Measurements from ENCODE around the gene DNAH6.
"Not testable (repeated sequence)": the region's sequence is repeated elsewhere in the genome, so short reads cannot be mapped to it uniquely, and the experiment has no call there.

Gene DNAH6

DNA sequence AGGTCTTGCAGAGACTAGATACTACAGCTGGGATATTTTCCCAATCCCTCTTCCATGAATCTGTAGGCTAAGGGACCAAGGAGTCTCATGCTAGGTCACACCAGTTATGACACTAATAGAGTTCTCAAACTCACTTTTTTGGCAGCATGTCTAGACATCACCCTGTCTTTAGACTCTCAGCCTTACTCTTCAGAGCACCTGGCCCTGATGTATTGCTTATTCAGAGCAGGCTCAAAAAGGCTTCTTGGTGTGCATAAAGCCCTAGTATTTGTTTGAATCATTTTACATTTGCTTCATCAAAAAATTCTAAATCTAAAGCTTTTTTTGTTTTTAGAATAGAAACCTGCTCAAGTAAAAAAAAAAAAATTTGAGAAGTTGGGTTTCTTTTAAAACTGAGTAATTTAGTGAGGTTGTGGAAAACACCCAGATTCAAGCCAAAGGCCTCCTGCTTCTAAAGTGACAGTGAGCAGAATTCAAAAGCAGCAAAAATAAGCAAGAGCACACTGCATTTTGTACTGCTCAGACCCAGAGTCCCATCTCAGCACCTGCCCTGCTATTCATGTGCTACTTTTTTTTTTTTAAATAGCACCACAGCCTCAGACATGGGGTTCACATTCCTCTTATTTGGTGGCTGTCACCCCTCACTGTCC, 18.0 kb upstream of the DNAH6 start:
- Histone ChIP-seq H3K27me3 (ENCODE audit: control insufficient read depth, insufficient read depth, low read length) (no peaks in the 10 kb centered on the region), H3K4me3 (ENCODE audit: low read length) (no peak overlapping the region), H3K9me3 (ENCODE audit: control insufficient read depth, insufficient read depth, low read length) (no peaks in the 10 kb centered on the region), H3K36me3 (ENCODE audit: control insufficient read depth, insufficient read depth, low read length) (no peaks in the 10 kb centered on the region), H3K27ac (ENCODE audit: low read length) (no peak overlapping the region), H3K4me1 (ENCODE audit: control insufficient read depth, insufficient read depth, low read length) (no peaks in the 10 kb centered on the region)
- DNase-seq (ENCODE audit: low read depth, low spot score), result no peak

DNA sequence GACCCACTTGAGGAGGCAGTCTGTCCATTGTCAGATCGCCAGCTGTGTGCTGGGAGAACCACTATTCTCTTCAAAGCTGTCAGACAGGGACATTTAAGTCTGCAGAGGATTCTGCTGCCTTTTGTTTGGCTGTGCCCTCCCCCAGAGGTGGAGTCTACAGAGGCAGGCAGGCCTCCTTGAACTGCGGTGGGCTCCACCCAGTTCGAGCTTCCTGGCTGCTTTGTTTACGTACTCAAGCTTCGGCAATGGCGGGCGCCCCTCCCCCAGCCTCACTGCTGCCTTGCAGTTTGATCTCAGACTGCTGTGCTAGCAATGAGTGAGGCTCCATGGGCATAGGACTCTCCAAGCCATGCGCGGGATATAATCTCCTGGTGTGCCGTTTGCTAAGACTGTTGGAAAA, 5.3 kb upstream of the DNAH6 start:
- H3K4me1 ChIP-seq (ENCODE audit: control insufficient read depth, insufficient read depth, low read length); H3K36me3 ChIP-seq (ENCODE audit: control insufficient read depth, insufficient read depth, low read length); H3K4me3 ChIP-seq (ENCODE audit: low read length); H3K27ac ChIP-seq (ENCODE audit: low read length); DNase-seq (ENCODE audit: low read depth, low spot score); H3K9me3 ChIP-seq (ENCODE audit: control insufficient read depth, insufficient read depth, low read length); H3K27me3 ChIP-seq (ENCODE audit: control insufficient read depth, insufficient read depth, low read length): not testable (repeated sequence)
- no CpG with 5 or more reads among the region's 10 CpGs for WGBS (ENCODE audit: insufficient coverage, insufficient read length)

DNA sequence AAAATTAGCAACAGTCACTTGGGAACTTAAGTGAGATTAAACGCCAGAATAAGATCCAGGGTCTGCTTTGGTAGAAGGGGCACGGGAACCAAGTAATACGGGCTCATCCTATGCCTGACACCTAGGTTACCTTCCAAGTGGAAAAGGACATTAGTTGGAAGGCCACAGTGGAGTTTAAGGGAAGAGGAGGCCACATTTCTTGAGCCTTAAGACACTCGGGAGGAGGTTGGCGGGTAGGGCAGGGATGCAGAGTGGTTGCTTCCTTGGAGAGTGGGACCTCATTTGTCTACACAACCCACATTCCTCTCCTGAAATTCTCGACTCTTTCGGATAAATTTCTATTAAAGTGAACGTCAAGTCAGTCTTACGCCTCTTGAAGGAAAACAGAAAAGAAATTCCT, 510 bp upstream of the DNAH6 start:
- H3K4me3 ChIP-seq (ENCODE audit: low read length), result no peak overlapping the region
- no CpG with 5 or more reads among the region's 9 CpGs for WGBS (ENCODE audit: insufficient coverage, insufficient read length)
- H3K27me3 ChIP-seq (ENCODE audit: control insufficient read depth, insufficient read depth, low read length), result no peaks in the 10 kb centered on the region
- H3K4me1 ChIP-seq (ENCODE audit: control insufficient read depth, insufficient read depth, low read length), result no peaks in the 10 kb centered on the region
- no peaks in the 10 kb centered on the region for H3K36me3 ChIP-seq (ENCODE audit: control insufficient read depth, insufficient read depth, low read length)
- no peak overlapping the region for H3K27ac ChIP-seq (ENCODE audit: low read length)
- no peaks in the 10 kb centered on the region for H3K9me3 ChIP-seq (ENCODE audit: control insufficient read depth, insufficient read depth, low read length)
- DNase-seq (ENCODE audit: low read depth, low spot score), result no peak

DNA sequence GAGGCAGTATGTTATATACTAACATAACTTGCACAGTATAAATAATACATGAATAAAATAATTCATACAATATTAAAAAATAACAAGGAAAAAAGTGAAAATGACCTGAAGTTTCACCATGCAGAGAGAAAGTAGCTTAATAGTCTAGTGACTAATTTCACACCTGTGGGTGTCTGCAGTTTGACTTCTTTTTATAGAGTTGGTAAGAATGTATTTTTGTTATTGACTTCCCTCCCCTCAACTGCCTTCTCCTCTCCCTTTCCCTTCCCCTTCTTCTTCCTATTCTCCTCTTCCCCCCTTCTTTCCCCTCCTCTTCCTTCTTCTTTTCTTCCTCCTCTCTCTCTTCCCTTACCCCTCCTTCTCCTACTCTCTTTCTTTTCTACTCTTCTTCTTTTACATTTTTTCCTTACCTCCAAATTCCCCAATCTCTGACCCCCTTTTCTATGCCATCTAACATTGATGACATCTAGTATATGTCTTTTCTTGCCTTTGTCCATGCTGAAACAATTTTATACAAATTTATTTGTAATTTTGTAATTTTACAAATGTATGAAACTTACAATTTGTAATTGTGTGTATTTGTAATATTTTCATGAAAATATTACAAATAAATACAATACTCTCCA, 3.1 kb downstream of the DNAH6 start:
- Histone ChIP-seq H3K4me1 (ENCODE audit: control insufficient read depth, insufficient read depth, low read length) (no peaks in the 10 kb centered on the region), H3K9me3 (ENCODE audit: control insufficient read depth, insufficient read depth, low read length) (no peaks in the 10 kb centered on the region), H3K27me3 (ENCODE audit: control insufficient read depth, insufficient read depth, low read length) (no peaks in the 10 kb centered on the region), H3K36me3 (ENCODE audit: control insufficient read depth, insufficient read depth, low read length) (no peaks in the 10 kb centered on the region), H3K27ac (ENCODE audit: low read length) (no peak overlapping the region), H3K4me3 (ENCODE audit: low read length) (no peak overlapping the region)
- no peak for DNase-seq (ENCODE audit: low read depth, low spot score)

DNA sequence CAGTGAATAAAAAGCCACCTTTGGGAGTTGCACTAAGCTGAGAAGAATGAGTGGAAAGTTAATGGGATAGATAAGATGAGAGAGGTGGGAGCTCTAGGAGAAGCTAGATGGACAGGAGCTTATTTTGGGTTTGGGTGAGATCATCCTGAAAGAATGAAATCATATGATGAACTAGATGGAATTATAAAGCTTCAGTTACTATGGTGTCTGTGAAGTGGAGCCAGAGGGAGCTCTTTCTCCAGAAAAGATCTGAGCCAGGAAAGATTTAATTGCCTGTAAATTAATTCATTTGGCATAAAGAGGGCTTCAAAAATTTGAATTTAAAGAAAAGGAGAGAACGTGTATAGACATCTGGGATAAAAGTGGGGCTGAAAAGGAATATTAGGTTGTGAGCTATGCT, 10.3 kb downstream of the DNAH6 start:
- Histone ChIP-seq H3K27me3 (ENCODE audit: control insufficient read depth, insufficient read depth, low read length) (no peaks in the 10 kb centered on the region), H3K4me3 (ENCODE audit: low read length) (no peak overlapping the region), H3K36me3 (ENCODE audit: control insufficient read depth, insufficient read depth, low read length) (no peaks in the 10 kb centered on the region; the same call in 1 of the 2 replicates), H3K27ac (ENCODE audit: low read length) (no peak overlapping the region), H3K9me3 (ENCODE audit: control insufficient read depth, insufficient read depth, low read length) (no peaks in the 10 kb centered on the region), H3K4me1 (ENCODE audit: control insufficient read depth, insufficient read depth, low read length) (no peaks in the 10 kb centered on the region)
- WGBS (ENCODE audit: insufficient coverage, insufficient read length), result 100% methylated on average over 1 of the region's 1 CpG
- no peak for DNase-seq (ENCODE audit: low read depth, low spot score)

DNA sequence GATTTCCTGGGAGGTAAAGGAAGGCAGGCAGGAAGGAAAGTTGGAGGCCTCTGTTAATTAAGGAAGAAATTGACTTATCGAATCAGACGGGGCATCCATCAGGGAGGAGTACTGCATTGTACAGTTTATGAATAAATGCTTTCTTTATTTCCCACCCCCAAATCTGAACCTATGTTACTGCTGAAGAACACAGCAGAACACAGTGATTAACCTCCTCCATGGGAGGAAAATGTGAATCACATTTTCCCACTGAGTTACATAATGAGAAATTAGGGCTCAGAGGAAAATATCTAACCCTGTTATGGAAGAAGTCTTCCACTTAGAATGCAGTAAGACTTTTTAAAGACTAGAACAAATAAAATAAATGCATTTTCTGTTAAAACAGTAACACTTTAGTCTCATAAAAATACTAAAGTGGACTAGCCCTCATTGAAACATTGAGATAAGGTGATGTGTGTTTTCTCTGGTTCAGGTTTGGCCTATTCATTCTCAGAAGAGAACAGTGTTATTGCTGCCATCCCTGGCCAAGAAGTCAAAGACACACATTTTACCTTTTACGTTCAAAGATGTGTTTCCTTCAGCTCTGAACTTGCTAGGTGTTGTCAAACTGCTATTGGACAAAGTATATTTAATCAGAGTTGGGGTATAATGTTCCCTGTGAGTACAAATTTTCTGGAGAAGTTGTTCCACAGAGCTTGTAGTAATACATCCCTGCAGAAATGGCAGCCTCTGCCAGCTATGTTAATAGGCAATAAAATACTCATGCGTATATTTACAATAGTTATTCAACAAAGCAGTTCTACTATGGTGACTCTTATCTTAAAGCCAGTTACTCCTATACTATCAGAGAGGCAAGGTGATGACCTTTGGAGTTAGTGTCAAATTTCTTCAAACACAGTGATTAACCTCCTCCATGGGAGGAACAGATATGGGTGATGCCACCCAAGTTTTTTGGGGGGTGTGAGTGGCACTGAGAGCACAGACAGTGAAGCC, 11.1 kb downstream of the DNAH6 start:
- Histone ChIP-seq H3K27ac (ENCODE audit: low read length) (no peak overlapping the region), H3K9me3 (ENCODE audit: control insufficient read depth, insufficient read depth, low read length) (no peaks in the 10 kb centered on the region), H3K36me3 (ENCODE audit: control insufficient read depth, insufficient read depth, low read length) (no peaks in the 10 kb centered on the region; the same call in 1 of the 2 replicates), H3K4me3 (ENCODE audit: low read length) (no peak overlapping the region), H3K27me3 (ENCODE audit: control insufficient read depth, insufficient read depth, low read length) (no peaks in the 10 kb centered on the region), H3K4me1 (ENCODE audit: control insufficient read depth, insufficient read depth, low read length) (no peaks in the 10 kb centered on the region)
- no CpG with 5 or more reads among the region's 4 CpGs for WGBS (ENCODE audit: insufficient coverage, insufficient read length)
- DNase-seq (ENCODE audit: low read depth, low spot score), result no peak

DNA sequence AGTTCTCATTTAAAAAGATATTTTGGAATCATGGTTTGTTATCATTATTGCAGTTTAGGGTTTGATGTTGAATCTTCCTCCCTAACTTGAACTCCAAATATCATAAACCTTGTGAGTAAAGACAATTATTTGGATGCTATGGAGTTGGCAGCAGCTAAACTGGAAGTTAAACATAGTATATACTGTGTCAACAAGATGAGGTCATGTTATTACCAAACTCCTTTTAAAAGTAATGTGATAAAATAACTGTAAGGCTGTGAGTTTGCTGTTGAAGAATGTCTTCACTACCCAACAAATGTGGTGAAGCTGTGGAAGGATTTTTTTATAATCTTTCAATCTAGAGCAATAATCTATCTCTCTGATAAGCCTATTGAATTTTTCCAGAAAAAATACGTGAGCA, 16.0 kb downstream of the DNAH6 start:
- H3K27me3 ChIP-seq (ENCODE audit: control insufficient read depth, insufficient read depth, low read length), result no peaks in the 10 kb centered on the region
- no CpG with 5 or more reads among the region's 1 CpG for WGBS (ENCODE audit: insufficient coverage, insufficient read length)
- H3K4me1 ChIP-seq (ENCODE audit: control insufficient read depth, insufficient read depth, low read length), result no peaks in the 10 kb centered on the region; the same call in 1 of the 2 replicates
- DNase-seq (ENCODE audit: low read depth, low spot score), result no peak
- no peaks in the 10 kb centered on the region for H3K36me3 ChIP-seq (ENCODE audit: control insufficient read depth, insufficient read depth, low read length)
- H3K27ac ChIP-seq (ENCODE audit: low read length), result no peak overlapping the region
- H3K4me3 ChIP-seq (ENCODE audit: low read length), result no peak overlapping the region
- no peaks in the 10 kb centered on the region for H3K9me3 ChIP-seq (ENCODE audit: control insufficient read depth, insufficient read depth, low read length)

DNA sequence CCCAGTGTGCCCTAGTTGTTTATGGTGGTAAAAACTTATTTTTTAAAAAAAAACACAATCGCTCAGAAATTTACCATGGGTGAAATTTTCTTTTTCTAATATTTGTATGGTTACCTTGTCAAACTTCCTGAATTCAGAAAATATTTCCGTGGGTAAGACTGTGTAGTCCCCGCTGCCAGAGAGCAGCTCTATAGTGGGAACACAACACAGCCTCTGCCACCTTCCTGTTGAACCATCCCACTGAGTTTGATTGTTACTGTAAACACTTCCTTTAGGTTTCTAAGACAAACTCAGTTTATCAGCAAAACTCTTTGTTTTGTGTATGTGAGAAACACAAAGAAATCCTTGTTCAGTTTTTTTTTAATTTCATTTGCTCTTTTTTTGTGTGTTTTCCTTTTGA, 17.9 kb downstream of the DNAH6 start:
- Histone ChIP-seq H3K27me3 (ENCODE audit: control insufficient read depth, insufficient read depth, low read length) (no peaks in the 10 kb centered on the region), H3K27ac (ENCODE audit: low read length) (no peak overlapping the region), H3K4me1 (ENCODE audit: control insufficient read depth, insufficient read depth, low read length) (no peaks in the 10 kb centered on the region; the same call in 1 of the 2 replicates), H3K36me3 (ENCODE audit: control insufficient read depth, insufficient read depth, low read length) (no peaks in the 10 kb centered on the region), H3K9me3 (ENCODE audit: control insufficient read depth, insufficient read depth, low read length) (no peaks in the 10 kb centered on the region), H3K4me3 (ENCODE audit: low read length) (no peak overlapping the region)
- no CpG with 5 or more reads among the region's 3 CpGs for WGBS (ENCODE audit: insufficient coverage, insufficient read length)
- no peak for DNase-seq (ENCODE audit: low read depth, low spot score)

DNA sequence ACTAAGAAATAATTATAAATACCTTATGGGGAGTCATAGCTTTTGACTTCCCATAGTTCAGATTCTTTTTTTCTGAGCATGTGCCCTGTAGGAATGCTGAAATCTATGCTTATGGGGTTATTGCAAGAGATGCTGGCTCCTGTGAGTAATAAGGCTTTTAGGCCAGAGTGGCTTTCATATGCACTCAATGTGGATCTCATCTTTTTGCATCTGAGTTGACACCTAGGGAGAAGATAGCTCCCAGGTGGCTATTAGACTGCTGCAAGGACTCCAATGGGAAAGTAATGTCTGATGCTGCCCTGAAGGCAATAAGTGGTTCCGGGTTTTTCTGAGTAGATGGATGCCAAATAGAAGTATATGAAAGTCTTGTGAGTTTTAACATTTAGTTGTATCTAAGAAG, 21.0 kb downstream of the DNAH6 start:
- no peak overlapping the region for H3K4me3 ChIP-seq (ENCODE audit: low read length)
- no peaks in the 10 kb centered on the region for H3K36me3 ChIP-seq (ENCODE audit: control insufficient read depth, insufficient read depth, low read length)
- DNase-seq (ENCODE audit: low read depth, low spot score), result no peak
- no peaks in the 10 kb centered on the region for H3K9me3 ChIP-seq (ENCODE audit: control insufficient read depth, insufficient read depth, low read length)
- WGBS (ENCODE audit: insufficient coverage, insufficient read length), result no CpG with 5 or more reads among the region's 1 CpG
- no peaks in the 10 kb centered on the region for H3K27me3 ChIP-seq (ENCODE audit: control insufficient read depth, insufficient read depth, low read length)
- H3K27ac ChIP-seq (ENCODE audit: low read length), result no peak overlapping the region
- H3K4me1 ChIP-seq (ENCODE audit: control insufficient read depth, insufficient read depth, low read length), result no peaks in the 10 kb centered on the region; the same call in 1 of the 2 replicates

DNA sequence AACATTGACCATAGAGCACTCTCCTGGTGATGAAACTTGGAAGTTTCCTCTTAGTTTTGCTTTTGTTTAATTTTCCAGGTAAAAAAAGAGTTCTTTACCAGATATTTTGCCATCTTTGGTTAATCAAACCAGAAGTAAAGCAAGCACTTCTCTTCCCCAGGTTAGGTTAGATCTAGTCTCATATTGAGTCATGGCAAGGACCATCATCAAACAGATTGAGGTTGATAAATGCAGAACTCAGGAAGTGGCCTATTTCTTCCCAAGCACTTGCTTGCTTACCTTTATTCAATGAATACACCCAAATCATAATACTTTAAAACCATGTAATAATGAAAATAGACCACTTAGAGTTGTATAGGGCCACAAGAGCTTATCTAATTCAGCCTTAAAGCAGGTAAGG, 23.4 kb downstream of the DNAH6 start:
- Histone ChIP-seq H3K4me1 (ENCODE audit: control insufficient read depth, insufficient read depth, low read length) (no peaks in the 10 kb centered on the region; the same call in 1 of the 2 replicates), H3K36me3 (ENCODE audit: control insufficient read depth, insufficient read depth, low read length) (no peaks in the 10 kb centered on the region), H3K27me3 (ENCODE audit: control insufficient read depth, insufficient read depth, low read length) (no peaks in the 10 kb centered on the region), H3K27ac (ENCODE audit: low read length) (no peak overlapping the region), H3K9me3 (ENCODE audit: control insufficient read depth, insufficient read depth, low read length) (no peaks in the 10 kb centered on the region), H3K4me3 (ENCODE audit: low read length) (no peak overlapping the region)
- DNase-seq (ENCODE audit: low read depth, low spot score), result no peak

Measured in iPS DF 6.9 (cell line).